Measurements from ENCODE around the gene TMEM53.

Gene TMEM53

DNA sequence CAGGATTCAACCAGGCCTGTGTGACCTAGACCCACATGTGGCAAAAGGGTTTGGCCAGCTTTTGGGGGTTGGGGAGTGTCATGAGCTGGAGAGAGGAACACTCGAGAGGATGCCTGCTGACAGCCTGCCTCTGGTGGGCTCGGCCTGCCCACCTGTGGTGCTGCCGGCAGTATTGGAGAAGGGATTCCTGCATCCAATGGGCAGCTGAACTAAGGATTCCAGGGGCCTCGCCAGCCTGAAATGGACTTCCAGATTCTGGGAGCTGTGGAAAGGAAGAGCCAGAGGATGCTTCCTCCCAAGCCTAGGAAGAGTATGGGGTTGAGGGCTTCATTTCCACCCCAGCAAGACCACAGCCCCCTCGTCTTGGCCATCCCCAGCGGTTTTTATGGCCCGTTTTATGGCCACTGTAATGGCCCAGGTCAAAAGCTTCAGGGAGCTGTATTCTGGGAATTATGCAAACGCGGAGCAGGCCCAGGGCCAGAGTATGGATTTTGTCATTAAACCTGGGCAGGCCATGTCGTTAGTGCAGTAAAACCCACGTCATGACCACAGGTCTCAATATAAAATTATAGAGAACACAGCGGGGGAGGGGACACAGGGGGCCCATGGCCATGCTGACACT is 63.6 kb downstream of the TMEM53 start (continued):
- TF ChIP-seq ZNF843 (tag by site-specific recombination; IDR thresholded peaks at IDR 0.05) (no peak), ZNF112 (tag by site-specific recombination; IDR thresholded peaks at IDR 0.05) (no peak), ZNF629 (tag by site-specific recombination; IDR thresholded peaks at IDR 0.05) (0 out of 2 replicates have a peak, but pooled peaks have one; percentile 15), ZXDB (tag by site-specific recombination; IDR thresholded peaks at IDR 0.05) (no peak), KLF1 (tag by site-specific recombination; IDR thresholded peaks at IDR 0.05) (no peak), ZNF560 (tag by site-specific recombination; IDR thresholded peaks at IDR 0.05; ENCODE audit: borderline replicate concordance) (no peak), ZNF701 (tag by site-specific recombination; IDR thresholded peaks at IDR 0.05) (no peak), OSR2 (tag by site-specific recombination; IDR thresholded peaks at IDR 0.05) (0 out of 2 replicates have a peak, but pooled peaks have one; percentile 5), ZNF202 (tag by site-specific recombination; IDR thresholded peaks at IDR 0.05; ENCODE audit: borderline replicate concordance) (no peak), ZNF2 (tag by site-specific recombination; IDR thresholded peaks at IDR 0.05) (no peak), ZNF654 (tag by site-specific recombination; IDR thresholded peaks at IDR 0.05; ENCODE audit: low read depth) (no peak), ZNF621 (tag by site-specific recombination; IDR thresholded peaks at IDR 0.05) (no peak), BCL11A (tag by site-specific recombination; IDR thresholded peaks at IDR 0.05; ENCODE audit: low read depth) (no peak), ZBTB21 (tag by site-specific recombination; IDR thresholded peaks at IDR 0.05) (no peak), ZBTB8A (tag by site-specific recombination; IDR thresholded peaks at IDR 0.05) (no peak), ZNF211 (tag by site-specific recombination; IDR thresholded peaks at IDR 0.05; ENCODE audit: low read depth) (no peak), ZEB2 (tag by site-specific recombination; IDR thresholded peaks at IDR 0.05) (no peak), ZNF221 (tag by site-specific recombination; IDR thresholded peaks at IDR 0.05; ENCODE audit: borderline replicate concordance) (no peak), ZBTB7A (tag by site-specific recombination; IDR thresholded peaks at IDR 0.05; ENCODE audit: low read depth) (no peak), ZNF248 (tag by site-specific recombination; IDR thresholded peaks at IDR 0.05) (no peak), ZNF23 (tag by site-specific recombination; IDR thresholded peaks at IDR 0.05; ENCODE audit: borderline replicate concordance) (no peak), SCRT1 (tag by site-specific recombination; IDR thresholded peaks at IDR 0.05; ENCODE audit: borderline replicate concordance) (peak; percentile 75; the same call in 1 of the 2 replicates), ZNF394 (tag by site-specific recombination; IDR thresholded peaks at IDR 0.05; ENCODE audit: borderline replicate concordance) (no peak), ZNF510 (tag by site-specific recombination; IDR thresholded peaks at IDR 0.05; ENCODE audit: insufficient replicate concordance) (no peak), PRDM1 (tag by site-specific recombination; IDR thresholded peaks at IDR 0.05) (no peak)
- TF ChIP-seq, protein P1, sequence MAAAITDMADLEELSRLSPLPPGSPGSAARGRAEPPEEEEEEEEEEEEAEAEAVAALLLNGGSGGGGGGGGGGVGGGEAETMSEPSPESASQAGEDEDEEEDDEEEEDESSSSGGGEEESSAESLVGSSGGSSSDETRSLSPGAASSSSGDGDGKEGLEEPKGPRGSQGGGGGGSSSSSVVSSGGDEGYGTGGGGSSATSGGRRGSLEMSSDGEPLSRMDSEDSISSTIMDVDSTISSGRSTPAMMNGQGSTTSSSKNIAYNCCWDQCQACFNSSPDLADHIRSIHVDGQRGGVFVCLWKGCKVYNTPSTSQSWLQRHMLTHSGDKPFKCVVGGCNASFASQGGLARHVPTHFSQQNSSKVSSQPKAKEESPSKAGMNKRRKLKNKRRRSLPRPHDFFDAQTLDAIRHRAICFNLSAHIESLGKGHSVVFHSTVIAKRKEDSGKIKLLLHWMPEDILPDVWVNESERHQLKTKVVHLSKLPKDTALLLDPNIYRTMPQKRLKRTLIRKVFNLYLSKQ (tag by site-specific recombination; IDR thresholded peaks at IDR 0.05; ENCODE audit: borderline replicate concordance), result no peak
- TF ChIP-seq, protein P2, sequence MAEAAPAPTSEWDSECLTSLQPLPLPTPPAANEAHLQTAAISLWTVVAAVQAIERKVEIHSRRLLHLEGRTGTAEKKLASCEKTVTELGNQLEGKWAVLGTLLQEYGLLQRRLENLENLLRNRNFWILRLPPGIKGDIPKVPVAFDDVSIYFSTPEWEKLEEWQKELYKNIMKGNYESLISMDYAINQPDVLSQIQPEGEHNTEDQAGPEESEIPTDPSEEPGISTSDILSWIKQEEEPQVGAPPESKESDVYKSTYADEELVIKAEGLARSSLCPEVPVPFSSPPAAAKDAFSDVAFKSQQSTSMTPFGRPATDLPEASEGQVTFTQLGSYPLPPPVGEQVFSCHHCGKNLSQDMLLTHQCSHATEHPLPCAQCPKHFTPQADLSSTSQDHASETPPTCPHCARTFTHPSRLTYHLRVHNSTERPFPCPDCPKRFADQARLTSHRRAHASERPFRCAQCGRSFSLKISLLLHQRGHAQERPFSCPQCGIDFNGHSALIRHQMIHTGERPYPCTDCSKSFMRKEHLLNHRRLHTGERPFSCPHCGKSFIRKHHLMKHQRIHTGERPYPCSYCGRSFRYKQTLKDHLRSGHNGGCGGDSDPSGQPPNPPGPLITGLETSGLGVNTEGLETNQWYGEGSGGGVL (tag by site-specific recombination; IDR thresholded peaks at IDR 0.05), result no peak
- TF ChIP-seq, protein P3, sequence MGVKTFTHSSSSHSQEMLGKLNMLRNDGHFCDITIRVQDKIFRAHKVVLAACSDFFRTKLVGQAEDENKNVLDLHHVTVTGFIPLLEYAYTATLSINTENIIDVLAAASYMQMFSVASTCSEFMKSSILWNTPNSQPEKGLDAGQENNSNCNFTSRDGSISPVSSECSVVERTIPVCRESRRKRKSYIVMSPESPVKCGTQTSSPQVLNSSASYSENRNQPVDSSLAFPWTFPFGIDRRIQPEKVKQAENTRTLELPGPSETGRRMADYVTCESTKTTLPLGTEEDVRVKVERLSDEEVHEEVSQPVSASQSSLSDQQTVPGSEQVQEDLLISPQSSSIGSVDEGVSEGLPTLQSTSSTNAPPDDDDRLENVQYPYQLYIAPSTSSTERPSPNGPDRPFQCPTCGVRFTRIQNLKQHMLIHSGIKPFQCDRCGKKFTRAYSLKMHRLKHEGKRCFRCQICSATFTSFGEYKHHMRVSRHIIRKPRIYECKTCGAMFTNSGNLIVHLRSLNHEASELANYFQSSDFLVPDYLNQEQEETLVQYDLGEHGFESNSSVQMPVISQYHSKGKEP (tag by site-specific recombination; IDR thresholded peaks at IDR 0.05), result 0 out of 2 replicates have a peak, but pooled peaks have one; percentile 20
- TF ChIP-seq, protein P4, sequence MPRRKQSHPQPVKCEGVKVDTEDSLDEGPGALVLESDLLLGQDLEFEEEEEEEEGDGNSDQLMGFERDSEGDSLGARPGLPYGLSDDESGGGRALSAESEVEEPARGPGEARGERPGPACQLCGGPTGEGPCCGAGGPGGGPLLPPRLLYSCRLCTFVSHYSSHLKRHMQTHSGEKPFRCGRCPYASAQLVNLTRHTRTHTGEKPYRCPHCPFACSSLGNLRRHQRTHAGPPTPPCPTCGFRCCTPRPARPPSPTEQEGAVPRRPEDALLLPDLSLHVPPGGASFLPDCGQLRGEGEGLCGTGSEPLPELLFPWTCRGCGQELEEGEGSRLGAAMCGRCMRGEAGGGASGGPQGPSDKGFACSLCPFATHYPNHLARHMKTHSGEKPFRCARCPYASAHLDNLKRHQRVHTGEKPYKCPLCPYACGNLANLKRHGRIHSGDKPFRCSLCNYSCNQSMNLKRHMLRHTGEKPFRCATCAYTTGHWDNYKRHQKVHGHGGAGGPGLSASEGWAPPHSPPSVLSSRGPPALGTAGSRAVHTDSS (tag by site-specific recombination; IDR thresholded peaks at IDR 0.05), result no peak
- TF ChIP-seq, protein P5, sequence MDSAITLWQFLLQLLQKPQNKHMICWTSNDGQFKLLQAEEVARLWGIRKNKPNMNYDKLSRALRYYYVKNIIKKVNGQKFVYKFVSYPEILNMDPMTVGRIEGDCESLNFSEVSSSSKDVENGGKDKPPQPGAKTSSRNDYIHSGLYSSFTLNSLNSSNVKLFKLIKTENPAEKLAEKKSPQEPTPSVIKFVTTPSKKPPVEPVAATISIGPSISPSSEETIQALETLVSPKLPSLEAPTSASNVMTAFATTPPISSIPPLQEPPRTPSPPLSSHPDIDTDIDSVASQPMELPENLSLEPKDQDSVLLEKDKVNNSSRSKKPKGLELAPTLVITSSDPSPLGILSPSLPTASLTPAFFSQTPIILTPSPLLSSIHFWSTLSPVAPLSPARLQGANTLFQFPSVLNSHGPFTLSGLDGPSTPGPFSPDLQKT (IDR thresholded peaks at IDR 0.05; ENCODE audit: borderline replicate concordance, low read depth, low read length), result no peak

Data from HEK293 (cell line).